ENCODE measurements around the gene CD302. TPM values are rescaled to one million over a fixed set of nuclear protein-coding genes. Genes with fewer than 3 reads are reported as not detected.

The CD302 gene
- total and polyA plus RNA-seq, 2 of the 4 experiments (the other 2 are of a cell fraction) = 3.8 to 4.0 TPM

- H2BK20ac ChIP-seq (ENCODE audit: low read depth, low read length) = no peak overlapping the region
- no peak overlapping the region for H3K27ac ChIP-seq (ENCODE audit: insufficient read depth, low read length)
- H3K9me3 ChIP-seq (ENCODE audit: control insufficient read depth, insufficient read depth, low read length) = no peaks in the 10 kb centered on the region
- no peak overlapping the region for H3K23ac ChIP-seq (ENCODE audit: low read depth, low read length)
- intact Hi-C loops (cut with micrococcal nuclease) (loop anchor here (2.0 kb wide), 1 partner anchor 15 kb away; no protein-coding TSS in a partner anchor), dilution Hi-C loops (cut with HindIII; ENCODE audit: low sequenced_read_pairs, unreplicated experiment) (no loop called here), in situ Hi-C loops (cut with MboI; ENCODE audit: low sequenced_read_pairs) (no loop called here)
- no peak overlapping the region for H2AFZ ChIP-seq (replicated peaks; ENCODE audit: low read length, poor library complexity)
- H4K91ac ChIP-seq (ENCODE audit: insufficient read depth, low read depth, low read length) = no peak overlapping the region
- no peak overlapping the region for H2BK120ac ChIP-seq (ENCODE audit: low read depth, low read length)
- H3K4me2 ChIP-seq (ENCODE audit: low read depth, low read length) = no peak overlapping the region
- peak; percentile 26 for DNase-seq
- no peaks in the 10 kb centered on the region for H3K27me3 ChIP-seq (ENCODE audit: control insufficient read depth, insufficient read depth, low read length)
- no peak overlapping the region for H3K9ac ChIP-seq (ENCODE audit: low read depth, low read length)
- no CpG with 5 or more reads among the region's 1 CpG for WGBS, 2 experiments (ENCODE audit: extremely low coverage in 2 of 2, insufficient read length in 1 of 2)
- no peak overlapping the region for H3K14ac ChIP-seq (replicated peaks; ENCODE audit: low read depth, low read length)
- H3K9me1 ChIP-seq (ENCODE audit: insufficient read depth, low read length) = 0 out of 2 replicates have a peak, but pooled peaks cover 3% of the 10 kb centered on the region
- no peak overlapping the region for H3K56ac ChIP-seq (ENCODE audit: extremely low read depth, insufficient read depth, low read length)
- H3K18ac ChIP-seq (ENCODE audit: low read depth, low read length) = no peak overlapping the region
- CTCF ChIA-PET = interaction anchor here (0.8 kb wide), 1 partner anchor 10 kb away, joined by 3 read pairs; no protein-coding TSS in a partner anchor
- no peak overlapping the region for H3K4me3 ChIP-seq (ENCODE audit: insufficient read depth, low read depth, low read length)
- peak; percentile 40; the same call in 1 of the 2 replicates for ATAC-seq (ENCODE audit: low read depth)
- peaks cover 29% of the 10 kb centered on the region for H3K36me3 ChIP-seq (ENCODE audit: control insufficient read depth, insufficient read depth, low read length)
- POLR2A ChIA-PET (ENCODE audit: unreplicated experiment) = no interaction called here
- H4K20me1 ChIP-seq (ENCODE audit: insufficient read depth, low read length) = peaks cover 53% of the 10 kb centered on the region
- no peak overlapping the region for H4K8ac ChIP-seq (ENCODE audit: low read depth in 2 of 2, low read length in 2 of 2)
- H2AK5ac ChIP-seq (ENCODE audit: low read depth, low read length) = no peak overlapping the region
- H2BK5ac ChIP-seq (ENCODE audit: low read depth, low read length, poor library complexity, severe bottlenecking) = no peak overlapping the region
- no peak overlapping the region for H4K5ac ChIP-seq (ENCODE audit: low read depth, low read length)
- no TSS peak for BruUV-seq (replicated peaks)
- H3K4ac ChIP-seq (ENCODE audit: low read depth, low read length) = no peak overlapping the region
- no peak overlapping the region for H2BK15ac ChIP-seq (ENCODE audit: low read depth, low read length)
- H3K79me1 ChIP-seq (ENCODE audit: low read depth in 1 of 2, low read length in 2 of 2) = peaks cover 34 to 67% of the 10 kb centered on the region in 2 experiments
- H3K4me1 ChIP-seq (ENCODE audit: control insufficient read depth, insufficient read depth, low read length) = peaks cover 3% of the 10 kb centered on the region
- H2AK9ac ChIP-seq (replicated peaks; ENCODE audit: low read depth, low read length, poor library complexity) = no peak overlapping the region
- TF ChIP-seq CEBPB (IDR thresholded peaks at IDR 0.05; ENCODE audit: low read depth, low read length) = peak; percentile 71
- no peak for TF ChIP-seq POLR2A (IDR thresholded peaks at IDR 0.05; ENCODE audit: low read depth, low read length)
These were observed 39.8 kb downstream of the CD302 start for GRCh38 chr2:159758239-159758638.
